SK-N-SH (cell line): ENCODE data around the gene AGTRAP. TPM values are rescaled to one million over a fixed set of nuclear protein-coding genes. Genes with fewer than 3 reads are reported as not detected.
A peak's percentile ranks its signal among the peaks of the same experiment; 100 is the strongest.

Source experiments
- CTCF ChIA-PET: fragments of 300-600, 350-600 bp; formaldehyde crosslinking; extraction: SDS; loops from one replicate; lab custom pipeline; 2021; lab: Yijun Ruan, JAX
- POLR2A ChIA-PET: fragments of 350-600 bp; sonication (Branson Sonifier 250); formaldehyde crosslinking; extraction: SDS; loops from one replicate; lab custom pipeline; 2020; ENCODE audit warnings: antibody characterized with exemption, inconsistent platforms; lab: Yijun Ruan, JAX
- DNase-seq: peaks from one replicate; pipeline ENCODE4 v3.0.0; 2012
- H2AFZ ChIP-seq: fragments of 200-600 bp; sonication (generic); 2 replicates; pipeline ENCODE4 v1.8.1; 2016; ENCODE audit warnings: antibody characterized with exemption, mild to moderate bottlenecking, low read depth
- H3F3A ChIP-seq: fragments of 200-600 bp; sonication (generic); replicated peaks from 2 replicates; pipeline ENCODE3; 2016; ENCODE audit warnings: antibody characterized with exemption, mild to moderate bottlenecking; ENCODE audit not compliant: insufficient read depth
- H3K27ac ChIP-seq, 2 experiments: fragments of 200-500 bp in 1 of 2; fragments of 200-600 bp in 1 of 2; sonication (Bioruptor generic) in 1 of 2; sonication (generic), shearing (Covaris generic) in 1 of 2; 2 replicates each; pipeline versions ENCODE4 v1.5.1 to v1.6.1; 2014 to 2016; ENCODE audit warnings: low read depth in 2 of 2, inconsistent platforms in 1 of 2, low read length in 1 of 2, mild to moderate bottlenecking in 1 of 2, mixed read lengths in 1 of 2
- H3K27me3 ChIP-seq: fragments of 200-600 bp; sonication (generic), shearing (Covaris generic); 2 replicates; pipeline ENCODE4 v1.6.1; 2016; ENCODE audit warnings: mixed run types; ENCODE audit not compliant: insufficient read depth
- H3K36me3 ChIP-seq, 2 experiments: fragments of 200-500 bp in 1 of 2; fragments of 200-600 bp in 1 of 2; sonication (Bioruptor generic) in 1 of 2; sonication (generic) in 1 of 2; replicated peaks in 1 of 2; 2 replicates each; pipeline versions ENCODE3 to v1.5.1; 2014 to 2016; ENCODE audit warnings: low read length in 1 of 2, mild to moderate bottlenecking in 1 of 2; ENCODE audit not compliant: insufficient read depth in 2 of 2, control insufficient read depth in 1 of 2
- H3K4me1 ChIP-seq, 2 experiments: fragments of 200-500 bp in 1 of 2; fragments of 200-600 bp in 1 of 2; sonication (Bioruptor generic) in 1 of 2; sonication (generic), shearing (Covaris generic) in 1 of 2; 2 replicates each; pipeline versions ENCODE4 v1.5.1 to v1.6.1; 2014 to 2016; ENCODE audit warnings: low read depth in 1 of 2, low read length in 1 of 2, mixed run types in 1 of 2; ENCODE audit not compliant: insufficient read depth in 2 of 2, control insufficient read depth in 1 of 2
- H3K4me2 ChIP-seq: fragments of 200-600 bp; sonication (generic), shearing (Covaris generic); 2 replicates; pipeline ENCODE4 v1.6.1; 2017; ENCODE audit warnings: mixed run types
- H3K4me3 ChIP-seq, 2 experiments: fragments of 200-500 bp in 1 of 2; fragments of 200-600 bp in 1 of 2; sonication (Bioruptor generic) in 1 of 2; sonication (generic), shearing (Covaris generic) in 1 of 2; 2 replicates each; pipeline versions ENCODE4 v1.5.1 to v1.8.1; 2014 to 2016; ENCODE audit warnings: low read depth in 2 of 2, inconsistent platforms in 1 of 2, low read length in 1 of 2, mild to moderate bottlenecking in 1 of 2, mixed read lengths in 1 of 2, moderate library complexity in 1 of 2
- H3K79me2 ChIP-seq: fragments of 200-600 bp; sonication (generic); 2 replicates; pipeline ENCODE4 v1.8.1; 2017; ENCODE audit warnings: mild to moderate bottlenecking; ENCODE audit not compliant: insufficient read depth
- H3K9ac ChIP-seq: fragments of 200-600 bp; sonication (generic); 2 replicates; pipeline ENCODE4 v1.6.1; 2017; ENCODE audit warnings: mixed run types
- H3K9me2 ChIP-seq: fragments of 200-600 bp; sonication (generic); 2 replicates; pipeline ENCODE4 v1.6.1; 2017; ENCODE audit warnings: mixed run types
- H3K9me3 ChIP-seq: fragments of 200-600 bp; sonication (generic); 2 replicates; pipeline ENCODE4 v1.6.1; 2017; ENCODE audit warnings: mixed run types, mild to moderate bottlenecking, moderate library complexity
- H4K20me1 ChIP-seq: fragments of 200-600 bp; sonication (generic); 2 replicates; pipeline ENCODE4 v1.6.1; 2017; ENCODE audit warnings: mild to moderate bottlenecking, mixed run types; ENCODE audit not compliant: insufficient read depth
- CHD2 ChIP-seq: fragments of 150-350 bp; IDR thresholded peaks from 2 replicates; pipeline ENCODE4 v1.6.1; 2018; ENCODE audit warnings: low read length; ENCODE audit not compliant: partially characterized antibody
- EZH2phosphoT487 ChIP-seq: fragments of 200-600 bp; sonication (generic); IDR thresholded peaks from 2 replicates; pipeline ENCODE4 v1.6.1; 2017; ENCODE audit warnings: low read depth, mixed run types, mild to moderate bottlenecking, antibody characterized with exemption, moderate library complexity, borderline replicate concordance
- RAD21 ChIP-seq: IDR thresholded peaks from 2 replicates; pipeline ENCODE4 v1.6.1; 2012; ENCODE audit warnings: mild to moderate bottlenecking, low read length
- RCOR1 ChIP-seq: fragments of 150-350 bp; IDR thresholded peaks from 2 replicates; pipeline ENCODE4 v1.6.1; 2017; ENCODE audit warnings: antibody characterized with exemption, low read length
- REST ChIP-seq: IDR thresholded peaks from 2 replicates; pipeline ENCODE4 v1.6.1; 2012; ENCODE audit warnings: mild to moderate bottlenecking, low read depth, low read length, moderate library complexity
- RXRA ChIP-seq: IDR thresholded peaks from 2 replicates; pipeline ENCODE4 v1.4.0; 2012; ENCODE audit warnings: low read depth, mild to moderate bottlenecking, borderline replicate concordance
- SMC3 ChIP-seq: IDR thresholded peaks from 2 replicates; pipeline ENCODE4 v1.6.1; 2012; ENCODE audit warnings: low read depth, low read length, improper control_type of control experiment
- TCF12 ChIP-seq: IDR thresholded peaks from 2 replicates; pipeline ENCODE4 v1.4.0; 2012
- TEAD4 ChIP-seq: IDR thresholded peaks from 2 replicates; pipeline ENCODE4 v1.4.0; 2012; ENCODE audit warnings: mild to moderate bottlenecking, borderline replicate concordance; ENCODE audit not compliant: insufficient read depth
- USF2 ChIP-seq: fragments of 150-350 bp; IDR thresholded peaks from 2 replicates; pipeline ENCODE4 v1.6.1; 2017; ENCODE audit warnings: antibody characterized with exemption, low read length, low read depth, borderline replicate concordance
- YY1 ChIP-seq: IDR thresholded peaks from 2 replicates; pipeline ENCODE4 v1.4.0; 2012; ENCODE audit warnings: low read depth, mild to moderate bottlenecking
- WGBS: methylation state at CpG from one replicate; pipeline ENCODE4 v1.1.6; 2017; ENCODE audit warnings: low lambda C conversion rate; 5-methylcytosine and 5-hydroxymethylcytosine counted together
- polyA plus RNA-seq, 3 experiments: library from polyadenylated mRNA; depleted of rRNA; stranded (reverse); fragments of >200 nt; gene quantifications; 2 replicates each; pipeline ENCODE4 v1.2.3, GENCODE V29; 2012
- TF ChIP-seq, protein P1 (sequence below): IDR thresholded peaks from 2 replicates; pipeline ENCODE4 v1.4.0; 2012; ENCODE audit warnings: low read depth, borderline replicate concordance
- TF ChIP-seq, protein P2 (sequence below): IDR thresholded peaks from 2 replicates; pipeline ENCODE4 v1.4.0; 2012; ENCODE audit warnings: low read depth
- TF ChIP-seq, protein P3 (sequence below): fragments of 200-600 bp; sonication (generic); IDR thresholded peaks from 2 replicates; pipeline ENCODE4 v1.6.1; 2017; ENCODE audit warnings: antibody characterized with exemption, mild to moderate bottlenecking, moderate library complexity
- TF ChIP-seq, protein P4 (sequence below): fragments of 150-350 bp; IDR thresholded peaks from 2 replicates; pipeline ENCODE4 v1.6.1; 2016; ENCODE audit warnings: mild to moderate bottlenecking, low read depth, low read length

Gene AGTRAP
- polyA plus RNA-seq, 1 of the 3 experiments (the other 2 are of a cell fraction): 66.2 TPM

DNA sequence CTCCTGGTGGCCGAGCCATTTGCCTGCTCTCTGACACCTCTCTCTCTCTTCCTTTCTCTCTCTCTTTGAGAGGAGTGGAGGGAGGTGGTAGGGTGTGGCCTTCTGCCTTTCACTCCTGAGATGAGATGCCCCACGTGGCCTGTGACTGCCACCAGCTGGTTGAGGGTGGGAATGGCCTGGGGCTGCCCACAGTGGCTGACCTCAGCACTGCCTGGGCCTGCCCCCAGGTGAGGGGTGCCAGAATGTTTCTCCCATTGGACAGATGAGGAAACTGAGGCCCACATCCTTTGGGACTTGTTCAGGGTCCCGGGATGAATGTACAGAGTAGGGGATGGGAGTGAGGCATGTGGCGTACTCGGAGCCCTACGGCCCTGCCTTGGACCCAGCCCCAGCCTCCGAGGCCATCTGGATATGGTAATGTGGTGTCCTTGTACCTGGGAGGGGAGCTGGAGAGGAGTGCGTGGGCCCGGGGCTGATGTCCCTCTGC is 13.3 kb downstream of the AGTRAP start:
- no peaks in the 10 kb centered on the region for H3K79me2 ChIP-seq

GRCh38 chr1:11749996-11750395 is 14.1 kb downstream of the AGTRAP start:
- Histone ChIP-seq H3K27ac (no peak overlapping the region), H3K9ac (no peak overlapping the region), H3K27me3 (no peaks in the 10 kb centered on the region), H3K4me2 (no peak overlapping the region), H4K20me1 (no peaks in the 10 kb centered on the region), H2AFZ (no peak overlapping the region), H3K36me3 (peaks cover 4 to 10% of the 10 kb centered on the region in 2 experiments), H3K4me3 (no peak overlapping the region), H3K9me3 (no peaks in the 10 kb centered on the region), H3K9me2 (no peaks in the 10 kb centered on the region), H3K4me1 (no peaks in the 10 kb centered on the region; a peak in 1 of 4 replicates), H3F3A (no peaks in the 10 kb centered on the region), H3K79me2 (no peaks in the 10 kb centered on the region)
- POLR2A ChIA-PET: no interaction called here
- no peak for DNase-seq
- CTCF ChIA-PET: interaction anchor here (1.1 kb wide), 1 partner anchor 36 kb away, joined by 3 read pairs; no protein-coding TSS in a partner anchor
- 92% methylated on average over 11 of the region's 15 CpGs for WGBS
- TF ChIP-seq CHD2 (no peak), EZH2phosphoT487 (no peak), RAD21 (no peak), USF2 (no peak), REST (no peak), RXRA (no peak), YY1 (no peak), SMC3 (no peak), RCOR1 (no peak), TCF12 (no peak)
- TF ChIP-seq, protein P1, sequence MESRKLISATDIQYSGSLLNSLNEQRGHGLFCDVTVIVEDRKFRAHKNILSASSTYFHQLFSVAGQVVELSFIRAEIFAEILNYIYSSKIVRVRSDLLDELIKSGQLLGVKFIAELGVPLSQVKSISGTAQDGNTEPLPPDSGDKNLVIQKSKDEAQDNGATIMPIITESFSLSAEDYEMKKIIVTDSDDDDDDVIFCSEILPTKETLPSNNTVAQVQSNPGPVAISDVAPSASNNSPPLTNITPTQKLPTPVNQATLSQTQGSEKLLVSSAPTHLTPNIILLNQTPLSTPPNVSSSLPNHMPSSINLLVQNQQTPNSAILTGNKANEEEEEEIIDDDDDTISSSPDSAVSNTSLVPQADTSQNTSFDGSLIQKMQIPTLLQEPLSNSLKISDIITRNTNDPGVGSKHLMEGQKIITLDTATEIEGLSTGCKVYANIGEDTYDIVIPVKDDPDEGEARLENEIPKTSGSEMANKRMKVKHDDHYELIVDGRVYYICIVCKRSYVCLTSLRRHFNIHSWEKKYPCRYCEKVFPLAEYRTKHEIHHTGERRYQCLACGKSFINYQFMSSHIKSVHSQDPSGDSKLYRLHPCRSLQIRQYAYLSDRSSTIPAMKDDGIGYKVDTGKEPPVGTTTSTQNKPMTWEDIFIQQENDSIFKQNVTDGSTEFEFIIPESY: no peak
- TF ChIP-seq, protein P2, sequence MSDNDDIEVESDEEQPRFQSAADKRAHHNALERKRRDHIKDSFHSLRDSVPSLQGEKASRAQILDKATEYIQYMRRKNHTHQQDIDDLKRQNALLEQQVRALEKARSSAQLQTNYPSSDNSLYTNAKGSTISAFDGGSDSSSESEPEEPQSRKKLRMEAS: no peak

More for the DNA sequence above, 13.3 kb downstream of the AGTRAP start:
- Histone ChIP-seq H3K4me1 (no peaks in the 10 kb centered on the region), H3K4me3 (no peak overlapping the region), H3K4me2 (no peak overlapping the region), H3K9ac (no peak overlapping the region), H3F3A (no peaks in the 10 kb centered on the region), H3K36me3 (peaks cover 4 to 10% of the 10 kb centered on the region in 2 experiments), H4K20me1 (no peaks in the 10 kb centered on the region), H3K9me3 (no peaks in the 10 kb centered on the region), H3K27me3 (no peaks in the 10 kb centered on the region), H3K9me2 (no peaks in the 10 kb centered on the region), H3K27ac (no peak overlapping the region), H2AFZ (no peak overlapping the region)
- WGBS: 87% methylated on average over 7 of the region's 9 CpGs
- TF ChIP-seq TEAD4 (no peak), RAD21 (peak; percentile 35)
- TF ChIP-seq, protein P3, sequence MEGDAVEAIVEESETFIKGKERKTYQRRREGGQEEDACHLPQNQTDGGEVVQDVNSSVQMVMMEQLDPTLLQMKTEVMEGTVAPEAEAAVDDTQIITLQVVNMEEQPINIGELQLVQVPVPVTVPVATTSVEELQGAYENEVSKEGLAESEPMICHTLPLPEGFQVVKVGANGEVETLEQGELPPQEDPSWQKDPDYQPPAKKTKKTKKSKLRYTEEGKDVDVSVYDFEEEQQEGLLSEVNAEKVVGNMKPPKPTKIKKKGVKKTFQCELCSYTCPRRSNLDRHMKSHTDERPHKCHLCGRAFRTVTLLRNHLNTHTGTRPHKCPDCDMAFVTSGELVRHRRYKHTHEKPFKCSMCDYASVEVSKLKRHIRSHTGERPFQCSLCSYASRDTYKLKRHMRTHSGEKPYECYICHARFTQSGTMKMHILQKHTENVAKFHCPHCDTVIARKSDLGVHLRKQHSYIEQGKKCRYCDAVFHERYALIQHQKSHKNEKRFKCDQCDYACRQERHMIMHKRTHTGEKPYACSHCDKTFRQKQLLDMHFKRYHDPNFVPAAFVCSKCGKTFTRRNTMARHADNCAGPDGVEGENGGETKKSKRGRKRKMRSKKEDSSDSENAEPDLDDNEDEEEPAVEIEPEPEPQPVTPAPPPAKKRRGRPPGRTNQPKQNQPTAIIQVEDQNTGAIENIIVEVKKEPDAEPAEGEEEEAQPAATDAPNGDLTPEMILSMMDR: peak; percentile 43
- TF ChIP-seq, protein P4, sequence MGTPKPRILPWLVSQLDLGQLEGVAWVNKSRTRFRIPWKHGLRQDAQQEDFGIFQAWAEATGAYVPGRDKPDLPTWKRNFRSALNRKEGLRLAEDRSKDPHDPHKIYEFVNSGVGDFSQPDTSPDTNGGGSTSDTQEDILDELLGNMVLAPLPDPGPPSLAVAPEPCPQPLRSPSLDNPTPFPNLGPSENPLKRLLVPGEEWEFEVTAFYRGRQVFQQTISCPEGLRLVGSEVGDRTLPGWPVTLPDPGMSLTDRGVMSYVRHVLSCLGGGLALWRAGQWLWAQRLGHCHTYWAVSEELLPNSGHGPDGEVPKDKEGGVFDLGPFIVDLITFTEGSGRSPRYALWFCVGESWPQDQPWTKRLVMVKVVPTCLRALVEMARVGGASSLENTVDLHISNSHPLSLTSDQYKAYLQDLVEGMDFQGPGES: no peak
- ChIA-PET CTCF (interaction anchor here (1.1 kb wide), 1 partner anchor 36 kb away, joined by 3 read pairs; no protein-coding TSS in a partner anchor), POLR2A (no interaction called here)
- peak; percentile 59 for DNase-seq
